GM12875 (cell line): ENCODE data around the gene DRC7.

ENCODE experiments used
- H3K4me3 ChIP-seq: one replicate; pipeline ENCODE4 v1.5.1; 2011; ENCODE audit warnings: low read depth, low read length, control low read depth
- CTCF ChIP-seq: IDR thresholded peaks from 2 replicates; pipeline ENCODE4 v1.5.1; 2011; ENCODE audit warnings: low read depth, mild to moderate bottlenecking, control low read depth, inconsistent platforms, low read length, moderate library complexity, borderline replicate concordance; ENCODE audit not compliant: insufficient read depth

DRC7 gene

DNA sequence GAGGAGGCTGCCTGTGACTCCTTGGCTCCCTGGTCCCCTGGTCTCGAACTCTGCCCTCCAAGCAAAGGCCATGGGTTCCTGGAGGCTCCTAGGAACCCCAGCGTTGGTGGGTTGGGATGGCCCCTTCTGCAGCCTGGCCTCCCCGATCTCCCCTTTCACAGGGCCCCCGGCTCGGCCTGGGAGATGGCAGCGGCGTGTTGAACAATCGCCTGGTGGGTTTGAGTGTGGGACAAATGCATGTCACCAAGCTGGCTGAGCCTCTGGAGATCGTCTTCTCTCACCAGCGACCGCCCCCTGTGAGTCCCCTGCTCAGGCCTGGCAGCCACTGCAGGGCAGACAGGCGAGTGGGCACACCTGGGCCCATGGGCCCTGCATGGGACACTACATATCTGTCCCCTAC, 15.6 kb upstream of the DRC7 start:
- no peak for TF ChIP-seq CTCF
- H3K4me3 ChIP-seq = no peak overlapping the region

DNA sequence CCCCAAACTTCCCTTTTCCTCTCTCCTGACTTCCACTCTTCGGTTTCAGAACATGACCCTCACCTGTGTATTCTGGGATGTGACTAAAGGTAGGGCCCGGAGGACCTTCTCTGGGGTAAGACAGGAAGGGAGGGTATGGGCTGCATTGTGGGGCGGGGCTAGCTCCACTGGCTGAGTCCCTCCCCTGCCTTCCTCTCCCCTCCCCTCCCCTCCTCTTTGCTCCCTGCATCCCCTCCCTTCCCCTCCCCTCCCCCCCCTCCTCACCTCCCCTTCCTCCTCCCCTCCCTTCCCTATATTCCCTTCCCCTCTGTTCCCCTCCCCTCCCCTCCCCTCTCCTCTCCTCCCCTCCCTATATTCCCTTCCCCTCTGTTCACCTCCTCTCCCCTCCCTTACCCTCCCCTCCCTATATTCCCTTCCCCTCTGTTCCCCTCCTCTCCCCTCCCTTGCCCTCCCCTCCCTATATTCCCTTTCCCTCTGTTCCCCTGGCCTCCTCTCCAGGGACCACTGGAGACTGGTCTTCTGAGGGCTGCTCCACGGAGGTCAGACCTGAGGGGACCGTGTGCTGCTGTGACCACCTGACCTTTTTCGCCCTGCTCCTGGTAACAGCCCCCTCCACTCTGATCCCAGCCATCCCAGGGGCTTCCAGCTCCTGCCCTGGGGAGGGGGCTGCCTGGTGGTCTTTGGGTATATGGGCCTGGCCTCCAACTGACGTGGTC, 14.7 kb upstream of the DRC7 start:
- H3K4me3 ChIP-seq = no peak overlapping the region
- no peak for TF ChIP-seq CTCF

DNA sequence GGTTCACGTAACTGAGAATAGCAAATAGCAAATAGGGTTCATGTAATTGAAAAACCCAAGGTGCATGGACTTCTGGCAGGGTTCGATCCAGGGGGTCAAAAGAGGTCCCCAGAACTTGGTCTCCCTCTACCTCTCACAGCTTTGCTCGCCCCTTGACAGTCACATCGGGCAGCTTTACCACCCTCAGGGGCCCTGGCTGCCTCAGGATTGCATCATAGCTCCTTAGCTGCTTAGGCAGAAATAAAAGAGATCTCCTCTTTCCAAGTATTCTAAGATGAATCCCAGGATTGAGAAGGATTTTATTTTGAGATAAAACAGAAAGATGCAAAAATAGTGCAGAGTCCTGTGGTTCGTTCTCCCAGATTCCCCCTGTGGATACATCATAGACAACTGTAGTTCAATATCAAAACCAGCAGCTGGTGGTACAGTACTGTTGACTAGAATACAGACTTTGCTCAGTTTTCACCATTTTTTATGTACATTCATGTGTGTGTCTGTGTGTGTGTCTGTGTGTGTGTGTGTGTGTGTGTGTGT, 13.7 kb upstream of the DRC7 start:
- TF ChIP-seq CTCF = no peak
- H3K4me3 ChIP-seq = no peak overlapping the region

- TF ChIP-seq CTCF = no peak
- no peak overlapping the region for H3K4me3 ChIP-seq
These were observed 12.5 kb upstream of the DRC7 start for GRCh38 chr16:57681950-57682728.

- no peak overlapping the region for H3K4me3 ChIP-seq
- no peak for TF ChIP-seq CTCF
These were observed 11.6 kb upstream of the DRC7 start for GRCh38 chr16:57682809-57683635.

GRCh38 chr16:57683636-57684545, 10.7 kb upstream of the DRC7 start:
- TF ChIP-seq CTCF = no peak

More at GRCh38 chr16:57683636-57684545, 10.7 kb upstream of the DRC7 start:
- no peak overlapping the region for H3K4me3 ChIP-seq
